K562 (cell line): Measurements from ENCODE around the gene TOMM6. TPM values are rescaled to one million over a fixed set of nuclear protein-coding genes. Genes with fewer than 3 reads are reported as not detected.

Experiments used
- ARNT ChIP-seq, 2 experiments: fragments of 450-650 bp; IDR thresholded peaks; 2 replicates each; pipeline ENCODE4 v1.6.1; 2016; ENCODE audit warnings: mild to moderate bottlenecking in 1 of 2
- CC2D1A ChIP-seq: fragments of 450-650 bp; IDR thresholded peaks from 2 replicates; pipeline ENCODE4 v1.6.1; 2017; ENCODE audit warnings: mild to moderate bottlenecking
- CREBBP ChIP-seq: IDR thresholded peaks from one replicate; pipeline ENCODE4 v1.6.1; 2012; ENCODE audit warnings: low read depth, mild to moderate bottlenecking, control low read depth, inconsistent platforms, low read length
- ELF1 ChIP-seq: fragments of 200-800 bp; sonication (Bioruptor generic); IDR thresholded peaks from 2 replicates; pipeline ENCODE4 v1.6.1; 2016; ENCODE audit warnings: missing genetic modification characterization, missing compliant biosample characterization
- FOXJ3 ChIP-seq: sonication (generic); formaldehyde crosslinking; IDR thresholded peaks from 2 replicates; pipeline ENCODE4 v1.4.0; 2020; ENCODE audit warnings: mild to moderate bottlenecking, missing genetic modification reagents
- GTF2E2 ChIP-seq: fragments of 200-800 bp; sonication (Bioruptor generic); IDR thresholded peaks from 2 replicates; pipeline ENCODE4 v1.6.1; 2016; ENCODE audit warnings: missing genetic modification characterization, missing compliant biosample characterization
- GTF2F1 ChIP-seq: IDR thresholded peaks from 2 replicates; pipeline ENCODE4 v1.6.1; 2011; ENCODE audit warnings: low read depth, low read length, improper control_type of control experiment
- HSF4 ChIP-seq: fragments of 250-450 bp; sonication (Bioruptor Pico); IDR thresholded peaks from 2 replicates; pipeline ENCODE4 v2.1.2; 2022; ENCODE audit warnings: mild to moderate bottlenecking, moderate library complexity, borderline replicate concordance
- JUN ChIP-seq, 2 experiments: sonication (generic) in 1 of 2; formaldehyde crosslinking in 1 of 2; IDR thresholded peaks; 2 replicates each; pipeline versions ENCODE4 v1.6.1 to v1.8.0; 2012 to 2022; ENCODE audit warnings: borderline replicate concordance in 2 of 2, mild to moderate bottlenecking in 2 of 2, improper control_type of control experiment in 1 of 2, low read depth in 1 of 2, low read length in 1 of 2, missing genetic modification reagents in 1 of 2
- KLF1 ChIP-seq: fragments of 450-650 bp; IDR thresholded peaks from 2 replicates; pipeline ENCODE4 v1.6.1; 2016; ENCODE audit warnings: missing genetic modification characterization, missing compliant biosample characterization
- MAX ChIP-seq: sonication (generic); formaldehyde crosslinking; IDR thresholded peaks from 2 replicates; pipeline ENCODE4 v1.9.0; 2022; ENCODE audit warnings: mild to moderate bottlenecking, missing genetic modification reagents
- NBN ChIP-seq: fragments of 450-650 bp; IDR thresholded peaks from 2 replicates; pipeline ENCODE4 v1.6.1; 2016; ENCODE audit warnings: low read depth, mild to moderate bottlenecking
- NFIC ChIP-seq: fragments of 450-650 bp; IDR thresholded peaks from 2 replicates; pipeline ENCODE4 v1.6.1; 2017; ENCODE audit warnings: mild to moderate bottlenecking, inconsistent platforms
- NFRKB ChIP-seq: fragments of 450-650 bp; IDR thresholded peaks from 2 replicates; pipeline ENCODE4 v1.6.1; 2016; ENCODE audit warnings: low read depth
- NR4A1 ChIP-seq, 2 experiments: fragments of 250-450 bp in 1 of 2; fragments of 450-650 bp in 1 of 2; sonication (Bioruptor Pico) in 1 of 2; IDR thresholded peaks; 2 replicates each; pipeline versions ENCODE4 v1.4.0 to v1.6.1; 2016 to 2020; ENCODE audit warnings: mild to moderate bottlenecking in 2 of 2, missing compliant biosample characterization in 1 of 2, missing genetic modification characterization in 1 of 2, moderate library complexity in 1 of 2
- PHF21A ChIP-seq: fragments of 450-650 bp; IDR thresholded peaks from 2 replicates; pipeline ENCODE4 v1.6.1; 2017; ENCODE audit warnings: low read depth, borderline replicate concordance
- PTRF ChIP-seq: fragments of 450-650 bp; IDR thresholded peaks from 2 replicates; pipeline ENCODE4 v1.6.1; 2016; ENCODE audit warnings: mild to moderate bottlenecking, missing genetic modification characterization, missing compliant biosample characterization
- PTTG1 ChIP-seq: fragments of 450-650 bp; IDR thresholded peaks from 2 replicates; pipeline ENCODE4 v1.6.1; 2016; ENCODE audit warnings: low read depth, mild to moderate bottlenecking, missing genetic modification characterization, missing compliant biosample characterization
- RBM34 ChIP-seq: fragments of 200-400 bp; formaldehyde crosslinking; IDR thresholded peaks from 2 replicates; pipeline ENCODE4 v1.6.1; 2018; ENCODE audit warnings: low read length, borderline replicate concordance; ENCODE audit not compliant: insufficient read depth
- YY1 ChIP-seq, 3 experiments: IDR thresholded peaks; 2 replicates each; pipeline ENCODE4 v1.6.1; 2011; ENCODE audit warnings: low read length in 2 of 3, mild to moderate bottlenecking in 2 of 3, moderate library complexity in 2 of 3, borderline replicate concordance in 1 of 3, control low read depth in 1 of 3, low read depth in 1 of 3; ENCODE audit not compliant: insufficient read depth in 3 of 3, insufficient replicate concordance in 2 of 3, control insufficient read depth in 1 of 3, insufficient read length in 1 of 3; ENCODE audit errors: extremely low read depth in 1 of 3
- ZBTB17 ChIP-seq: fragments of 450-650 bp; formaldehyde crosslinking; IDR thresholded peaks from 2 replicates; pipeline ENCODE4 v1.4.0; 2020; ENCODE audit warnings: mild to moderate bottlenecking
- ZNF589 ChIP-seq: fragments of 200-800 bp; sonication (Bioruptor generic); IDR thresholded peaks from 2 replicates; pipeline ENCODE4 v1.6.1; 2016; ENCODE audit warnings: low read depth, missing genetic modification characterization, missing compliant biosample characterization
- ZNF76 ChIP-seq: fragments of 250-450 bp; sonication (Bioruptor Pico); IDR thresholded peaks from 2 replicates; pipeline ENCODE4 v1.4.0; 2020; ENCODE audit warnings: mild to moderate bottlenecking, moderate library complexity, borderline replicate concordance
- ZNF785 ChIP-seq: fragments of 250-450 bp; sonication (Bioruptor Pico); IDR thresholded peaks from 2 replicates; pipeline ENCODE4 v1.4.0; 2020; ENCODE audit warnings: mild to moderate bottlenecking
- polyA plus RNA-seq, 8 experiments: library from polyadenylated mRNA; depleted of rRNA in 4 of 8; stranded (reverse) in 5 of 8; unstranded in 3 of 8; fragments of >200 nt; fragmentation: Nextera tagmentation in 2 of 8; fragmentation: Illumina TruSeq in 1 of 8; extraction: Ambion mirVana in 2 of 8; extraction: Trizol in 1 of 8; gene quantifications; 2 replicates each; pipeline versions ENCODE4 v1.2.1 to v1.2.3, GENCODE V29; 2011 to 2014; ENCODE audit warnings: inconsistent platforms in 1 of 8, missing spikeins in 1 of 8
- total RNA-seq, 7 experiments: library from RNA; depleted of rRNA in 6 of 7; stranded (reverse); fragments of >200 nt in 6 of 7; fragmentation: Illumina TruSeq in 2 of 7; extraction: Trizol in 2 of 7; gene quantifications; 2 replicates each; pipeline versions ENCODE4 v1.2.1 to v1.2.3, GENCODE V29; 2011 to 2021; ENCODE audit warnings: low replicate concordance in 1 of 7
- TF ChIP-seq, protein P1 (sequence below), 2 experiments: fragments of 450-650 bp; IDR thresholded peaks; 2 replicates each; pipeline ENCODE4 v1.6.1; 2018; ENCODE audit warnings: mild to moderate bottlenecking in 2 of 2, low read depth in 1 of 2; ENCODE audit not compliant: partially characterized antibody in 2 of 2

TOMM6 gene
- total and polyA plus RNA-seq, 9 of the 15 experiments (the other 6 are each of a cell fraction or from before 2014, with no cell fraction given): 380 to 2,097 (median 1,065) TPM

DNA sequence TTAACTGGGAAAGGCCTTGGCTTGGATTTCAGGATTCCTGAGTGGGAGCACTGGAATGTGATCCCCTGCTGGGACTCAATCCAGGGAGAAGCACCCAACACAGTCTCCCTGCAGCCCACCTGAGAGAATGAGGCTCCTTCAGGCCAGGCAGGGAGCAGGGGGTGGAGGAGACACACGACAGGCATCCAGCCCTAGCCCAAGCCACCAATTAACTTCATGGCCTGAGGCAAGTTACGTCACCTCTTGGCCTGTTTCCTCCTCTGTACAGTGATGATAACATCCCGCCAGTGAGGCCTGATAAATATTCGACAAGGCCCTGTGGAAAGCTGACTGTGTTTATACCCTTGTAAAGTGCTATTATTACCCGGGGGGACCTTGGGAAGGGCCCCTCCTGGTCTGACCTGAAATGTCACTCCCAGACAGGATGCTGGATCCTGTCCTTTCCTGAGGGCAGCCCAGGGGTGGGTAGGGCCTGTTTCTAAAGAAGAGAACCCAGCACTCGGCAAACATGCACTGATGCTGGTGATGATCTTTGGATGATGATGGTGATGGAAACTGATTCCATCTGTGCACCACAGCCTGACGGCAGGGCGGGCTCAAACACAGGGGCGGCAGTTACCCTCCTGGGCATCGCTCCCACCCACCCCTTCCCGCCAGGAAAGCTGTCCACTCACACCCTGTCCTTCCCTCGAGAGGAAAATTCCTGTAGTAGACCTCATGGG, 20.2 kb upstream of the TOMM6 start (continued):
- TF ChIP-seq NR4A1 (CRISPR knock-in tag; IDR thresholded peaks at IDR 0.05) (no peak), NR4A1 (tag; IDR thresholded peaks at IDR 0.05) (no peak), ZNF589 (peak; percentile 64; the same call in 1 of the 2 replicates), NFRKB (no peak), GTF2E2 (tag) (no peak), GTF2F1 (no peak), FOXJ3 (CRISPR knock-in tag) (no peak), PHF21A (no peak), NFIC (peak; percentile 74), ZNF785 (no peak), ZBTB17 (CRISPR knock-in tag) (0 out of 2 replicates have a peak, but pooled peaks have one; percentile 8), RBM34 (no peak), JUN (IDR thresholded peaks at IDR 0.05; ENCODE audit: borderline replicate concordance, low read depth, low read length) (peak; percentile 90), JUN (CRISPR knock-in tag; IDR thresholded peaks at IDR 0.05; ENCODE audit: borderline replicate concordance) (no peak), MAX (no peak), KLF1 (tag) (no peak), ELF1 (tag) (no peak), CREBBP (no peak), ARNT (IDR thresholded peaks at IDR 0.05) (no peak), ZNF76 (no peak), HSF4 (CRISPR knock-in tag) (no peak), CC2D1A (no peak), PTRF (tag) (no peak), PTTG1 (no peak), NBN (no peak; the same call in 1 of the 2 replicates), YY1 (IDR thresholded peaks at IDR 0.05; ENCODE audit: borderline replicate concordance in 1 of 3, control insufficient read depth in 1 of 3, extremely low read depth in 1 of 3, insufficient read depth in 3 of 3, insufficient read length in 1 of 3, insufficient replicate concordance in 2 of 3, low read depth in 1 of 3, low read length in 2 of 3) (no peak)
- TF ChIP-seq, protein P1, sequence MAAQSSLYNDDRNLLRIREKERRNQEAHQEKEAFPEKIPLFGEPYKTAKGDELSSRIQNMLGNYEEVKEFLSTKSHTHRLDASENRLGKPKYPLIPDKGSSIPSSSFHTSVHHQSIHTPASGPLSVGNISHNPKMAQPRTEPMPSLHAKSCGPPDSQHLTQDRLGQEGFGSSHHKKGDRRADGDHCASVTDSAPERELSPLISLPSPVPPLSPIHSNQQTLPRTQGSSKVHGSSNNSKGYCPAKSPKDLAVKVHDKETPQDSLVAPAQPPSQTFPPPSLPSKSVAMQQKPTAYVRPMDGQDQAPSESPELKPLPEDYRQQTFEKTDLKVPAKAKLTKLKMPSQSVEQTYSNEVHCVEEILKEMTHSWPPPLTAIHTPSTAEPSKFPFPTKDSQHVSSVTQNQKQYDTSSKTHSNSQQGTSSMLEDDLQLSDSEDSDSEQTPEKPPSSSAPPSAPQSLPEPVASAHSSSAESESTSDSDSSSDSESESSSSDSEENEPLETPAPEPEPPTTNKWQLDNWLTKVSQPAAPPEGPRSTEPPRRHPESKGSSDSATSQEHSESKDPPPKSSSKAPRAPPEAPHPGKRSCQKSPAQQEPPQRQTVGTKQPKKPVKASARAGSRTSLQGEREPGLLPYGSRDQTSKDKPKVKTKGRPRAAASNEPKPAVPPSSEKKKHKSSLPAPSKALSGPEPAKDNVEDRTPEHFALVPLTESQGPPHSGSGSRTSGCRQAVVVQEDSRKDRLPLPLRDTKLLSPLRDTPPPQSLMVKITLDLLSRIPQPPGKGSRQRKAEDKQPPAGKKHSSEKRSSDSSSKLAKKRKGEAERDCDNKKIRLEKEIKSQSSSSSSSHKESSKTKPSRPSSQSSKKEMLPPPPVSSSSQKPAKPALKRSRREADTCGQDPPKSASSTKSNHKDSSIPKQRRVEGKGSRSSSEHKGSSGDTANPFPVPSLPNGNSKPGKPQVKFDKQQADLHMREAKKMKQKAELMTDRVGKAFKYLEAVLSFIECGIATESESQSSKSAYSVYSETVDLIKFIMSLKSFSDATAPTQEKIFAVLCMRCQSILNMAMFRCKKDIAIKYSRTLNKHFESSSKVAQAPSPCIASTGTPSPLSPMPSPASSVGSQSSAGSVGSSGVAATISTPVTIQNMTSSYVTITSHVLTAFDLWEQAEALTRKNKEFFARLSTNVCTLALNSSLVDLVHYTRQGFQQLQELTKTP (IDR thresholded peaks at IDR 0.05; ENCODE audit: low read depth in 1 of 2, partially characterized antibody in 2 of 2): no peak
